Panc1 (cell line): ENCODE measurements around the gene AGBL1. TPM values are rescaled to one million over a fixed set of nuclear protein-coding genes. Genes with fewer than 3 reads are reported as not detected.

ENCODE experiments used
- ATAC-seq: fragments of 200-7000 bp; cut with Tn5 transposase; 2 replicates; pipeline ENCODE4 v1.9.1; 2020; ENCODE audit warnings: mild to moderate bottlenecking, moderate library complexity
- BruUV-seq: library from RNA; stranded (reverse); fragments of 400-500 nt; replicated peaks from 2 replicates; lab custom pipeline; 2021; lab: Mats Ljungman, UMichigan
- CTCF ChIA-PET: fragments of 300-600 bp; sonication (Branson Sonifier 250); formaldehyde crosslinking; loops from one replicate; lab custom pipeline; 2022; ENCODE audit warnings: antibody characterized with exemption; lab: Charles Lee
- POLR2A ChIA-PET: fragments of 300-600 bp; sonication (Branson Sonifier 250); formaldehyde crosslinking; loops from one replicate; lab custom pipeline; 2022; ENCODE audit warnings: antibody characterized with exemption; lab: Charles Lee
- DNase-seq: peaks from one replicate; pipeline ENCODE4 v3.0.0-alpha.2; 2010; ENCODE audit warnings: low read depth, low spot score
- H3K27ac ChIP-seq: 2 replicates; pipeline ENCODE4 v1.5.1; 2011; ENCODE audit warnings: mild to moderate bottlenecking, low read length, inconsistent platforms
- H3K27me3 ChIP-seq: fragments of 200-500 bp; sonication (Bioruptor generic); 2 replicates; pipeline ENCODE4 v1.6.0; 2014; ENCODE audit warnings: low read length, inconsistent platforms; ENCODE audit not compliant: control insufficient read depth, insufficient read depth
- H3K36me3 ChIP-seq: fragments of 200-500 bp; sonication (Bioruptor generic); 2 replicates; pipeline ENCODE4 v1.5.1; 2014; ENCODE audit warnings: inconsistent platforms, mild to moderate bottlenecking, low read length, moderate library complexity; ENCODE audit not compliant: control insufficient read depth, insufficient read depth
- H3K4me1 ChIP-seq: 2 replicates; pipeline ENCODE4 v1.5.1; 2011; ENCODE audit warnings: inconsistent platforms, mild to moderate bottlenecking, low read length, moderate library complexity; ENCODE audit not compliant: control insufficient read depth, insufficient read depth
- H3K4me3 ChIP-seq, 2 experiments: 2 replicates each; pipeline ENCODE4 v1.5.1; 2011 to 2012; ENCODE audit warnings: low read depth in 2 of 2, low read length in 2 of 2, mild to moderate bottlenecking in 2 of 2, inconsistent platforms in 1 of 2, moderate library complexity in 1 of 2
- H3K9me3 ChIP-seq: fragments of 200-500 bp; sonication (Bioruptor generic); 2 replicates; pipeline ENCODE4 v1.5.1; 2014; ENCODE audit warnings: low read depth, mild to moderate bottlenecking, inconsistent platforms, low read length, moderate library complexity; ENCODE audit not compliant: control insufficient read depth, insufficient read depth
- POLR2AphosphoS5 ChIP-seq: IDR thresholded peaks from 2 replicates; pipeline ENCODE4 v1.6.1; 2012; ENCODE audit warnings: mild to moderate bottlenecking, low read depth, low read length, moderate library complexity
- REST ChIP-seq, 2 experiments: IDR thresholded peaks; 2 replicates each; pipeline ENCODE4 v1.6.1; 2011 to 2012; ENCODE audit warnings: low read depth in 2 of 2, control low read depth in 1 of 2, low read length in 1 of 2, mild to moderate bottlenecking in 1 of 2, moderate library complexity in 1 of 2; ENCODE audit not compliant: insufficient read depth in 1 of 2
- SIN3A ChIP-seq: IDR thresholded peaks from 2 replicates; pipeline ENCODE4 v1.6.1; 2012; ENCODE audit warnings: low read depth, mild to moderate bottlenecking, low read length, moderate library complexity, borderline replicate concordance; ENCODE audit not compliant: insufficient read depth
- TCF7L2 ChIP-seq: IDR thresholded peaks from 2 replicates; pipeline ENCODE4 v1.6.1; 2011; ENCODE audit warnings: mild to moderate bottlenecking, low read depth, low read length, inconsistent platforms
- in situ Hi-C: cut with HindIII; loops from 2 replicates; pipeline ENCODE4 v1.10.0; 2016; ENCODE audit warnings: low sequenced_read_pairs, low pct_unique_long_range_greater_than_20kb
- intact Hi-C: fragments of 100-400 bp; cut with micrococcal nuclease; formaldehyde crosslinking; loops from one replicate; pipeline ENCODE4 v1.10.0; 2022; ENCODE audit not compliant: unreplicated experiment
- total RNA-seq: library from RNA; stranded (reverse); gene quantifications from one replicate; pipeline ENCODE4 v1.2.1, GENCODE V29; 2021; ENCODE audit not compliant: unreplicated experiment
- TF ChIP-seq, protein P1 (sequence below): fragments of 450-650 bp; IDR thresholded peaks from 2 replicates; pipeline ENCODE4 v1.5.1; 2017; ENCODE audit warnings: mild to moderate bottlenecking

AGBL1 gene
- total RNA-seq, 1 experiment from 2014 or later, result not detected

- H3K27me3 ChIP-seq, result no peaks in the 10 kb centered on the region
- no peak overlapping the region for H3K4me3 ChIP-seq
- in situ Hi-C loops (no loop called here), intact Hi-C loops (no loop called here)
- ChIA-PET POLR2A (no interaction called here), CTCF (no interaction called here)
- H3K4me1 ChIP-seq, result no peaks in the 10 kb centered on the region
- no peak for DNase-seq
- H3K27ac ChIP-seq, result no peak overlapping the region
- H3K36me3 ChIP-seq, result no peaks in the 10 kb centered on the region
- BruUV-seq, result no TSS peak
- no peak for TF ChIP-seq POLR2AphosphoS5
- TF ChIP-seq SIN3A, result no peak
- no peak for TF ChIP-seq TCF7L2
- TF ChIP-seq REST (IDR thresholded peaks at IDR 0.05; ENCODE audit: insufficient read depth in 1 of 2, low read depth in 2 of 2, low read length in 1 of 2), result no peak
- TF ChIP-seq, protein P1, sequence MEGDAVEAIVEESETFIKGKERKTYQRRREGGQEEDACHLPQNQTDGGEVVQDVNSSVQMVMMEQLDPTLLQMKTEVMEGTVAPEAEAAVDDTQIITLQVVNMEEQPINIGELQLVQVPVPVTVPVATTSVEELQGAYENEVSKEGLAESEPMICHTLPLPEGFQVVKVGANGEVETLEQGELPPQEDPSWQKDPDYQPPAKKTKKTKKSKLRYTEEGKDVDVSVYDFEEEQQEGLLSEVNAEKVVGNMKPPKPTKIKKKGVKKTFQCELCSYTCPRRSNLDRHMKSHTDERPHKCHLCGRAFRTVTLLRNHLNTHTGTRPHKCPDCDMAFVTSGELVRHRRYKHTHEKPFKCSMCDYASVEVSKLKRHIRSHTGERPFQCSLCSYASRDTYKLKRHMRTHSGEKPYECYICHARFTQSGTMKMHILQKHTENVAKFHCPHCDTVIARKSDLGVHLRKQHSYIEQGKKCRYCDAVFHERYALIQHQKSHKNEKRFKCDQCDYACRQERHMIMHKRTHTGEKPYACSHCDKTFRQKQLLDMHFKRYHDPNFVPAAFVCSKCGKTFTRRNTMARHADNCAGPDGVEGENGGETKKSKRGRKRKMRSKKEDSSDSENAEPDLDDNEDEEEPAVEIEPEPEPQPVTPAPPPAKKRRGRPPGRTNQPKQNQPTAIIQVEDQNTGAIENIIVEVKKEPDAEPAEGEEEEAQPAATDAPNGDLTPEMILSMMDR, result no peak
- no peaks in the 10 kb centered on the region for H3K9me3 ChIP-seq
- ATAC-seq, result no peak
These were observed 118.1 kb downstream of the AGBL1 start for GRCh38 chr15:86197770-86198169.

DNA sequence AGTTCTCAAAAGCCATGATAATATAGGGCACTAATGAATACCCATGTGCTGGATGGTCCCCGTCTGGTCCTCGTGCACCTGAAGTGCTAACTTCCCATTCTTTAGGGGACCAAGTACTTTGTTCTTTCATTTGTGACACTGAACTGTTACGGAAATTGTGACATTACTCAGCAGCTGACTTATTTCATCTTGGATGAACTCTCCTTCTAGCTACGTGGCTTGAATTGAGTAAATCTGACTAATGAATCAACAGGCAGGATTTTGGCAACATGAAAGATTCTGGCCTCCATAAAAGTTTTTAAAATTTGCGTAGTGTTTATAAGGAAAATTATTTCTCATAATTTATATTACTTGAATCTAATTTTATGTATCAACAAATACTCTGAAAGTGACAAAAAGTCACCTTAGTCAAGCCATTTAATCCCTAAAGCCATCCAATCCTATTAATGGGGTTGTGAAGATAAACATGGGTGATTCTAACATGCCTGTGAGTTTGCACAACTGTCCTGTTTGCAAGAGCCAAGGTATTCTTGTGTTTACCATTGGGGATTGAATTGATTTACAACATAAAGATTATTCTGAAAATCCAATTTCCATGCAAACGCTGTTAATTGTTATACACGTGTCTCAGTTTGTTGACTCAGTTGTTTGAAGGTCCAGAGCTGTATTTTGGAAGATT lies 119.9 kb downstream of the AGBL1 start:
- H3K36me3 ChIP-seq, result no peaks in the 10 kb centered on the region
- no peaks in the 10 kb centered on the region for H3K9me3 ChIP-seq
- H3K27me3 ChIP-seq, result no peaks in the 10 kb centered on the region
- DNase-seq, result no peak
- no peak overlapping the region for H3K4me3 ChIP-seq
- no TSS peak for BruUV-seq
- POLR2A ChIA-PET, result no interaction called here
- in situ Hi-C loops (no loop called here), intact Hi-C loops (no loop called here)
- CTCF ChIA-PET, result no interaction called here
- ATAC-seq, result no peak
- H3K4me1 ChIP-seq, result no peaks in the 10 kb centered on the region
- H3K27ac ChIP-seq, result no peak overlapping the region
- TF ChIP-seq SIN3A (no peak), TCF7L2 (no peak), REST (IDR thresholded peaks at IDR 0.05; ENCODE audit: insufficient read depth in 1 of 2, low read depth in 2 of 2, low read length in 1 of 2) (no peak), POLR2AphosphoS5 (no peak)
- TF ChIP-seq, protein P1, result no peak
